Right forelimb (tissue), 1 donor: ENCODE measurements around the gene ANKRD29.

ENCODE experiments used
- DNase-seq: peaks from one replicate; pipeline ENCODE4 v3.0.0-alpha.2; 2018

ANKRD29 gene

GRCh38 chr18:23662309-23663263 lies at the start of gene ANKRD29:
Gene ANKRD29 (minus strand): TSS chr18:23662911. CDS start chr18:23662730, 181 bp downstream.
- peak; percentile 54 for DNase-seq

- DNase-seq: no peak
Measured at GRCh38 chr18:23712445-23712844, 49.7 kb upstream of the ANKRD29 start.

GRCh38 chr18:23711426-23711825 lies 48.7 kb upstream of the ANKRD29 start:
- no peak for DNase-seq

GRCh38 chr18:23710946-23711345 lies 48.2 kb upstream of the ANKRD29 start:
- no peak for DNase-seq

- DNase-seq: no peak
Measured at GRCh38 chr18:23710068-23710527, 47.4 kb upstream of the ANKRD29 start.

- no peak for DNase-seq
Measured at GRCh38 chr18:23706971-23707640, 44.4 kb upstream of the ANKRD29 start.

- DNase-seq: no peak
Measured at GRCh38 chr18:23704806-23705205, 42.1 kb upstream of the ANKRD29 start.

- DNase-seq: no peak
Measured at GRCh38 chr18:23703987-23704384, 41.3 kb upstream of the ANKRD29 start.

- DNase-seq: no peak
Measured at GRCh38 chr18:23703057-23703986, 40.6 kb upstream of the ANKRD29 start.

- DNase-seq: no peak
Measured at GRCh38 chr18:23702606-23703005, 39.9 kb upstream of the ANKRD29 start.

- DNase-seq: no peak
Measured at GRCh38 chr18:23701544-23702064, 38.9 kb upstream of the ANKRD29 start.

- DNase-seq: no peak
Measured at GRCh38 chr18:23701017-23701416, 38.3 kb upstream of the ANKRD29 start.

- no peak for DNase-seq
Measured at GRCh38 chr18:23694637-23695430, 32.1 kb upstream of the ANKRD29 start.

GRCh38 chr18:23693846-23694245 lies 31.1 kb upstream of the ANKRD29 start:
- DNase-seq: no peak

- no peak for DNase-seq
Measured at GRCh38 chr18:23690505-23691068, 27.9 kb upstream of the ANKRD29 start.

GRCh38 chr18:23689616-23690504 lies 27.1 kb upstream of the ANKRD29 start:
- DNase-seq: peak; percentile 44

GRCh38 chr18:23689031-23689615 lies 26.4 kb upstream of the ANKRD29 start, which contains the start of gene LAMA3:
Gene LAMA3 (plus strand): TSS chr18:23689453. CDS start chr18:23689684, 231 bp downstream.
- DNase-seq: peak; percentile 66

- no peak for DNase-seq
Measured at GRCh38 chr18:23688528-23688927, 25.8 kb upstream of the ANKRD29 start.

- DNase-seq: no peak
Measured at GRCh38 chr18:23684515-23685197, 21.9 kb upstream of the ANKRD29 start.
